NCI-H748 treated with DMSO at 0.1 percent for 48 hours (cell line): ENCODE measurements around the gene ATP6V1E1.

Experiments used
- DNase-seq: peaks from one replicate; lab custom pipeline; 2025; lab: John Stamatoyannopoulos, UW

Gene ATP6V1E1

DNA sequence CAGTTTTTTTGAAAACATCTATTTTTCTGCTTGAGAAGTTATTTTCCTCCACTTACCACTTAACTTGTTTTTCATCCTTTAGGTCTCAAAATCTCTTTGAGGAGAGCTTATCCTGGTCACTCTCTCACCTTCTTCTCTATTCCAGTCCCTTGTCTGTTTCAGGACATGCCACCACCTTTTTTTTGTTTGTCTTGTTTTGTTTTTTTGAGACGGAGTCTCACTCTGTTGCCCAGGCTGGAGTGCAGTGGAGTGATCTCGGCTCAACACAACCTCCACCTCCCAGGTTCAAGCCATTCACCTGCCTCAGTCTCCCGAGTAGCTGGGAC lies 5.4 kb upstream of the ATP6V1E1 start:
- no peak for DNase-seq

- DNase-seq: no peak
These were observed 4.9 kb upstream of the ATP6V1E1 start for GRCh38 chr22:17633217-17633997.

DNA sequence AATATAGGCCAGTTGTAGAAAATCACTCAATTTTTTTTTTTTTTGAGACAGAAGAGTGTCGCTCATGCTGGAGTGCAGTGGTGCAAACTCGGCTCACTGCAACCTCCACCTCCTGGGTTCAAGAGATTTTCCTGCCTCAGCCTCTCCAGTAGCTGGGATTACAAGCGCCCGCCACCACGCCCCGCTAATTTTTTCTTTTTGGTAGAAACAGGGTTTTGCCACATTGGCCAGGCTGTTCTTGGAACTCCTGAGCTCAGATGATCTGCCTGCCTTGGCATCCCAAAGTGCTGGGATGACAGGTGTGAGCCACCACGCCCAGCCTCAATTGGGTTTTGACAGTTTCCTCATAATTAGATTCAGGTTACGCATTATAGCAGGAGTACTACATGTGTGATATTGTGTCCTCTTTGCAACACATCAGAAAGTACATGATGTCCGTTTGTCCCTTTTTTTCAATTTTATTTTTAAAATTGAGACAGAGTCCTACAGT lies 2.6 kb upstream of the ATP6V1E1 start:
- DNase-seq: no peak

- DNase-seq: no peak
These were observed 1.1 kb upstream of the ATP6V1E1 start for GRCh38 chr22:17629641-17630040.

GRCh38 chr22:17629173-17629489 lies 582 bp upstream of the ATP6V1E1 start:
- DNase-seq: no peak

DNA sequence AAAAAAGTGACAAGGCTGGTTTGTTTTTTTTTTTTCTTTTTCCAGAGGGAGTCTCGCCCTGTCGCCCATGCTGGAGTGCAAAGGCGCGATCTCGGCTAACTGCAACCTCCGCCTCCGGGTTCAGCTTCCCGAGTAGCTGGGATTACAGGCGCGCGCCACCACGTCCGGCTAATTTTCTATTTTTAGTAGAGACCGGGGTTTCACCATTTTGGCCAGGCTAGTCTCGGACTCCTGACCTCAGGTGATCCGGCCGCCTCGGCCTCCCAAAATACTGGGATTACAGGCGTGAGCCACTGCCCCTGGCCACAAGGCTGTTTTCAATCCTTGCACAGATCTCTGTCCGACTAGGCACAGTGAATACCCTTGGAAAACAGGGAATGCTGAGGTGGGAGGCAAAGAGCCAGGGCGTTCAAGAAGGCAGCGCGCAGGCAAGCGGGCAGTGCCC lies 566 bp downstream of the ATP6V1E1 start:
- no peak for DNase-seq

- no peak for DNase-seq
These were observed 15.3 kb downstream of the ATP6V1E1 start for GRCh38 chr22:17613280-17613679.

DNA sequence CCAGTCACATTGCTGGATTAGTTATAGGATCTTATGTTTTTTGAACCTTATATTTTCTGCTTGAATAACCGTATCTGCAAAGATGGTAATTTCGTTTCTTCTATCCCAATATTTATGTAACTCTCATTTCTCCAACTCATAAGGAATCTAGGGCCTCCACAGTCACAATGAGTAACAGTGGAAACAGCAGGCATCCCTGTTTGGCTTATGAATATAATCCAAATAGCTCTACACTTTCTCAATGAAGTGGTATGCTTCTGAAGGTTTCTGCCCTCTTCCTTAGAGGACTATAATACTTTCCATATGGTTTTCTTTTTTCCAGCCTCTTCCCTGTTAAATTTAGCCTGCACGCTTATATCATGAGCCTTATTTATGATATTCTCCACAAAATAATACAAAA lies 16.5 kb downstream of the ATP6V1E1 start:
- no peak for DNase-seq

GRCh38 chr22:17607891-17608521 lies 20.5 kb downstream of the ATP6V1E1 start:
- DNase-seq: no peak

DNA sequence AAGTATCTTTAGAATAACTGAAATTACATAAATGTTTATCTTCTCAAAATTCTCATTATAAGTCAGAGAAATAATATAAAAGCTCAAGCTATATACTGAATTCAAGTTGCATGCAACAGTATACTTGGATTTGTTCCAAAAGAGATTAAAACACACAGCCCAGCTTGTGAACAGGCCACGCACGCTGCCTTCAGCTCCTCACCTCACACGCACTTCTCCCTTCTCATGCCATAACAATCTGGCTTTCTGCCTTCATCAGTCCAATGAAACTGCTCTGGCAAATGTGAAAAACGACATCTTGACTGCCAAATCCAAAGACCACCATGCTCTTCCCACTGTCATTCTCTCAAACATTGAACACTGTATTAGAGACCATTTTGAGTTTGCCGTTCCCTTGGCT lies 22.1 kb downstream of the ATP6V1E1 start:
- no peak for DNase-seq

DNA sequence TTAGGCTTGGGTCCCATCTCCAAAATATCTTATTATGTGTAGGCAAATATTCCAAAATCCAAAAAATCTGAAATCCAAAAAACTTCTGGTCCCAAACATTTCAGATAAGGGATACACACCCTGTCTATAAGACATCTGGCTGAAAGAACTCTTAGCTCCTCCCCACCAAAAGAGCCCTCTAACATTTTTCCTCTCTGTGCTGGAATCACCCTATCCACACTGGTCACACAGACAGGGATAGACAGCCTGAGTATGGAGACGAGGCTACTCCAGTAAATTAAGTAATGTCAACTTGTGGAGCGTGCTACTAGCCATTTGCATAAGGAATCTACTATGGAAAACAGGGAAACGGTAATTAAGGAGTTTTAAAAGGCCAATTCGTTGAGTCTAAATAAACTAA lies 24.9 kb downstream of the ATP6V1E1 start:
- DNase-seq: no peak

- DNase-seq: no peak
These were observed 27.5 kb downstream of the ATP6V1E1 start for GRCh38 chr22:17601031-17601430.

DNA sequence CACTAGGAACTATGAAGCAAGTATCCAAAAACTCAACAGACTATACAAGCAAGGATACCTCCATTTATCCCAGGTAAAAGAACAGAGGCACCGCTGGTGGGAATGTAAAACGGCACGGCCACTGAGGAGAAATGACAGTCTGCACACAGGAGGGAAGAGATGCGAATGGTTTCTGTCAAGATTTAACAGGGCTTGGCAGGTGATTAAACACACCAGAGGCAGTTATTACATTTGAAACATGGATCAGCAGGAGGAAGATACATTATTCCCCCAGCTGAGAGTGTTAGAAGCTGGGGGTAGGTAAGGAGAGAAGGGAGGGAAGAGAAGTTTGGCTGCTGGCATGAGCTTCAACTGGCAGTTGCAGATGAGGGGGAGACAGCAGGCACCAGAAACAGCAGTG lies 30.2 kb downstream of the ATP6V1E1 start:
- no peak for DNase-seq

DNA sequence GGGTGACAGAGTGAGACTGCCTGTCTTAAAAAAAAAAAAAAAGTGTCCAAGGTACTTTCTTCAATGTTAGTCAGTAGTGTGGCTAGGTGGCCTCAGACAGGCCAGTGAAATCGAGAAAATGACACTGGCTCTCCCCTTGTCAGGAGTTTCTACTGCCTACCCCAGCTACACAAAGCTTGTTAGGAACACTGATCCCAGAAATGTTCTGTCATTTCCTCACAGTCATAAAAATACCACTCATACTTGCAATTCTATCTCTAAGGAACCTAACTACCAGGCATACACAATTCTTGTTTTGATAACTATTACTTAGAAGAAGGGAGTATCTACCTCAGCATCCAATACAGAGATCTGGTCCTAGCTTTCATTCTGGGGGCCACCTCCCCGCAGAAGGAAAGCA lies 31.3 kb downstream of the ATP6V1E1 start:
- no peak for DNase-seq

DNA sequence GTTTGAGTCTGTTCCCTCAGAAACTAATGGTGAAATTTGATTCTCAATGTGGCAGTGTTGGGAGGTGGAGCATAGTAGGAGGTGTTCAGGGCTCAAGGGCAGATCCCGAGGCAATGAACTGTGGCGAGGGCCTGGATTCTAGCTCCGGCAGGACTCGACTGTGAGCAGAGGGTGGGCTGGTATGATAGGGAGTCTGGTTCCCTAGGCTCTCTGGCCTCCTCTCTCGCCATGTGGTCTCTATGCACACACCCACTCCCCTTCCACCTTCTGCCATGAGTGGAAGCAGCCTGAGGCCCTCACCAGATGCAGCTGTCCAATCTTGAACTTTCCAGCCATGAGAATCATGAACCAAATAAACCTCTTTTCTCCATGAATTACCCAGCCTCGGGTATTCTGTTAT lies 32.3 kb downstream of the ATP6V1E1 start:
- DNase-seq: no peak

GRCh38 chr22:17592201-17592600 lies 36.3 kb downstream of the ATP6V1E1 start:
- no peak for DNase-seq

DNA sequence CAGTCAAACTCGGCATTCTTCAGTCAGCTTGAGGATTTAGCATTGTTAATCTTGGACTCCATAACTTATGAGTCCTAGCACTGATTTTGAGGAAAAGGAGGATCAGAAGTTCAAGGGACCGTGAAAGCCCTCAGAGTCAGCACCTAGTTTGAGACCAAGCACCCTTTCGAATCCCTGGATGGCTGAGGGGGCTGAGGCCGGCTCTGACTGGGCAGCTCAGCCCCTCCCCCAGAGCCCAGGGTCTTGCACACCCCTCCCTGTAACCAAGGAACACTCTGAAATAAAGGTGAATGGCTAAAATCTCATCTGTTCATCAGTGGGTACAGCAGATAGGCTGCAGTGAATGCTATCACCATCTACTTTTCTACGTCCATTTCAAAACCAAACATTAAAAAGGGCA lies 38.0 kb downstream of the ATP6V1E1 start:
- no peak for DNase-seq

DNA sequence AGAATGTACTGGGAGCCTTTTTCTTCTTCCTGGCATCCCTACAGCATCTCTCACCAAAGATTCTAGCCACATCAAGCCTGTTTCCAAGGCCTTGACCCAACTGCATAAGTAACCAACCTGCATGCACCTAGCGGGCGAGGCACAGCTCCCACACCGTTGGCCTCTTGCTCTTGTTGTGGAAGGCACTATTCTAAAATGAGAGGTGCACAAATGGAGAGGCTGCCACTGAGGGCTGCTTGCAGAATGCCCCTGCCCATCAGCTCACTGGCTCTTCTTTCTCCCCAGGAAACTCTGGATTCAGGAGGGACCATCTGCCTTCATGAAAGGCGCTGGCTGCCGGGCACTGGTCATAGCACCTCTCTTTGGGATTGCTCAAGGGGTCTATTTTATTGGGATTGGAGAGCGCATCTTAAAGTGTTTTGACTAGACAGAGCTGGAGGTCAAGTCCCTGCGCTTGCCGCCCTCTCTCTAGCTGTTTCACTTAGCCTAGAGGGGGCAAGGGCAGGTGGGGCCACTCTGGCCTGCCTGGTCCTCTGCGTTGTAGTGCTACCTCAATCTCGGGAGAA lies 38.7 kb downstream of the ATP6V1E1 start:
- no peak for DNase-seq

DNA sequence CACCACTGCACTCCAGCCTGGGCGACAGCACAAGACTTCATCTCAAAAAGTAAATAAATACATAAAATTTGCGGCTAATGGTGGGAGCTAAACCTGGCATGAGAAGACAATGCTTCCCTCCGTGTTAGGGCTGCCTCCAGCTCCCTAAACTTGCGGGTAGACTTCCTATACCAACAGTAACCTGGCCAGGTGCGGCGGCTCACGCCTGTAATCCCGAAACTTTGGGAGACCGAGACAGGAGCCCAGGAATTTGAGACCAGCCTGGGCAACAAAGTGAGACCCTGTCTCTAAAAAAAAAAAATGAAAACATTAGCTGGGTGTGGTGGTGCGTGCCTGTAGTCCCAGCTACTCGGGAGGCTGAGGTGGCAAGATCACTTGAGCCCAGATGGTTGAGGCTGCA lies 39.9 kb downstream of the ATP6V1E1 start:
- no peak for DNase-seq

- no peak for DNase-seq
These were observed 40.9 kb downstream of the ATP6V1E1 start for GRCh38 chr22:17587629-17588028.

DNA sequence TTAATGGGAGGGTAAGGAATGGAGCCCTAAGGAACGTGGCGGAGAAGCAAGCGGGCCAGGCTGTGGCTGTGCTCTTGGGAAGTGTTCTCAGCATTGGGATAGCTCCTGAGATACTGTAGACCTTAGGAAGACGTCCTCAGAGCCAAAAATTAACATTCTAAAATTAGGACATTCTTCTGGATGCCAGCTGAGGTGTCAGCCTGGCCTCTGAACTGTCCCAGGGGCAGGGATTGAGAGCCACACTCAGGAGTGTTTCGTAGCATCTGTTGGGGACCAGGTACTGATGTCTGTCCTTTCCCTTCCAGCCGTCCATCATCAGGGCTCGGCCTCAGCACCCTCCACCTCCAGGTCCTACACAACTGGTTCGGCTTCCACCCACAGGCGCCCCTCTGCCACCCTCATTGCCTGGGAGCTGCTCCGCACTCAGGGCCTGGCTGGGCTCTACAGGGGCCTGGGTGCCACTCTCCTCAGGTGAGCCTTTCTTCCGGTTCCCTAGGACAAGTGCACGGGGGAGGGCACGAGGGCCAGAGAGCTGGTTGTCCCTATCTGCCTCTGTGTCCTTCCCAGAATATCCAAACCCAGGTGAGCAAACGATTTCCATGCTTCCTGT lies 41.6 kb downstream of the ATP6V1E1 start:
- DNase-seq: no peak

- no peak for DNase-seq
These were observed 45.4 kb downstream of the ATP6V1E1 start for GRCh38 chr22:17583151-17583550.

- DNase-seq: no peak
These were observed 46.9 kb downstream of the ATP6V1E1 start for GRCh38 chr22:17581631-17582030.
